ENCODE measurements around the gene ANKRD11.

The ANKRD11 gene

DNA sequence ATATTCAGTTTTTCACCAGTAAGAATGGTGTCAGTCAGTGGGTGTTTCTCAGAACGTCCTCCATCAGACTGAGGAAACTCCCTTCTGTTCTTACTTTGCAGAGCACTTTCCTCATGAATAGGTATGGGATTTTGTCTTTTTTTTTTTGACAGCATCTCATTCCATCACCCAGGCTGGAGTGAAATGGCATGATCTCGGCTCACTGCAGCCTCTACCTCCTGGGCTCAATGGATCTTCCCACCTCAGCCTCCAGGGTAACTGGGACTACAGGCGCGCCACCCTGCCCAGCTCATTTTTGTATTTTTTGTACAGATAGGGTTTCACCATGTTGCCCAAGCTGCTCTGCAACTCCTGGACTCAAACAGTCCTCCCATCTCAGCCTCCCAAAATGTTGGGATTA, 142.6 kb downstream of the ANKRD11 start:
- no peak overlapping the region for H3K9ac ChIP-seq
- no peak overlapping the region for H3K4me3 ChIP-seq (ENCODE audit: low read depth, low read length)
- TF ChIP-seq, protein P1, sequence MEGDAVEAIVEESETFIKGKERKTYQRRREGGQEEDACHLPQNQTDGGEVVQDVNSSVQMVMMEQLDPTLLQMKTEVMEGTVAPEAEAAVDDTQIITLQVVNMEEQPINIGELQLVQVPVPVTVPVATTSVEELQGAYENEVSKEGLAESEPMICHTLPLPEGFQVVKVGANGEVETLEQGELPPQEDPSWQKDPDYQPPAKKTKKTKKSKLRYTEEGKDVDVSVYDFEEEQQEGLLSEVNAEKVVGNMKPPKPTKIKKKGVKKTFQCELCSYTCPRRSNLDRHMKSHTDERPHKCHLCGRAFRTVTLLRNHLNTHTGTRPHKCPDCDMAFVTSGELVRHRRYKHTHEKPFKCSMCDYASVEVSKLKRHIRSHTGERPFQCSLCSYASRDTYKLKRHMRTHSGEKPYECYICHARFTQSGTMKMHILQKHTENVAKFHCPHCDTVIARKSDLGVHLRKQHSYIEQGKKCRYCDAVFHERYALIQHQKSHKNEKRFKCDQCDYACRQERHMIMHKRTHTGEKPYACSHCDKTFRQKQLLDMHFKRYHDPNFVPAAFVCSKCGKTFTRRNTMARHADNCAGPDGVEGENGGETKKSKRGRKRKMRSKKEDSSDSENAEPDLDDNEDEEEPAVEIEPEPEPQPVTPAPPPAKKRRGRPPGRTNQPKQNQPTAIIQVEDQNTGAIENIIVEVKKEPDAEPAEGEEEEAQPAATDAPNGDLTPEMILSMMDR (IDR thresholded peaks at IDR 0.05), result no peak
- H3K79me2 ChIP-seq, result peaks cover 79% of the 10 kb centered on the region
- H3K36me3 ChIP-seq (ENCODE audit: control insufficient read depth, insufficient read depth, low read length), result no peaks in the 10 kb centered on the region
- H3K27me3 ChIP-seq (ENCODE audit: control insufficient read depth, insufficient read depth, low read length), result no peaks in the 10 kb centered on the region
- H3K27ac ChIP-seq, result no peak overlapping the region
- no peak overlapping the region for H2AFZ ChIP-seq
- no peaks in the 10 kb centered on the region for H3K9me3 ChIP-seq (ENCODE audit: control insufficient read depth, low read length)
- no peaks in the 10 kb centered on the region for H3K4me1 ChIP-seq
- H3K4me2 ChIP-seq (ENCODE audit: low read length), result no peak overlapping the region

- no peak overlapping the region for H3K4me2 ChIP-seq (ENCODE audit: low read length)
- no peak overlapping the region for H3K4me3 ChIP-seq (ENCODE audit: low read depth, low read length)
- no peaks in the 10 kb centered on the region for H3K36me3 ChIP-seq (ENCODE audit: control insufficient read depth, insufficient read depth, low read length)
- H3K27ac ChIP-seq, result no peak overlapping the region
- no peak overlapping the region for H2AFZ ChIP-seq
- TF ChIP-seq, protein P1 (IDR thresholded peaks at IDR 0.05), result no peak
- H3K4me1 ChIP-seq, result no peaks in the 10 kb centered on the region
- H3K9ac ChIP-seq, result no peak overlapping the region
- no peaks in the 10 kb centered on the region for H3K27me3 ChIP-seq (ENCODE audit: control insufficient read depth, insufficient read depth, low read length)
- no peaks in the 10 kb centered on the region for H3K9me3 ChIP-seq (ENCODE audit: control insufficient read depth, low read length)
- peaks cover 79% of the 10 kb centered on the region for H3K79me2 ChIP-seq
Measured at GRCh38 chr16:89346869-89347268, 143.5 kb downstream of the ANKRD11 start.

- Histone ChIP-seq H3K4me2 (ENCODE audit: low read length) (no peak overlapping the region), H3K9ac (no peak overlapping the region), H3K4me1 (no peaks in the 10 kb centered on the region), H3K36me3 (ENCODE audit: control insufficient read depth, insufficient read depth, low read length) (no peaks in the 10 kb centered on the region), H3K9me3 (ENCODE audit: control insufficient read depth, low read length) (no peaks in the 10 kb centered on the region), H3K27ac (no peak overlapping the region), H3K27me3 (ENCODE audit: control insufficient read depth, insufficient read depth, low read length) (no peaks in the 10 kb centered on the region), H3K4me3 (ENCODE audit: low read depth, low read length) (no peak overlapping the region), H2AFZ (no peak overlapping the region), H3K79me2 (peaks cover 73% of the 10 kb centered on the region)
- TF ChIP-seq, protein P1 (IDR thresholded peaks at IDR 0.05), result no peak
Measured at GRCh38 chr16:89345642-89346150, 144.7 kb downstream of the ANKRD11 start.

DNA sequence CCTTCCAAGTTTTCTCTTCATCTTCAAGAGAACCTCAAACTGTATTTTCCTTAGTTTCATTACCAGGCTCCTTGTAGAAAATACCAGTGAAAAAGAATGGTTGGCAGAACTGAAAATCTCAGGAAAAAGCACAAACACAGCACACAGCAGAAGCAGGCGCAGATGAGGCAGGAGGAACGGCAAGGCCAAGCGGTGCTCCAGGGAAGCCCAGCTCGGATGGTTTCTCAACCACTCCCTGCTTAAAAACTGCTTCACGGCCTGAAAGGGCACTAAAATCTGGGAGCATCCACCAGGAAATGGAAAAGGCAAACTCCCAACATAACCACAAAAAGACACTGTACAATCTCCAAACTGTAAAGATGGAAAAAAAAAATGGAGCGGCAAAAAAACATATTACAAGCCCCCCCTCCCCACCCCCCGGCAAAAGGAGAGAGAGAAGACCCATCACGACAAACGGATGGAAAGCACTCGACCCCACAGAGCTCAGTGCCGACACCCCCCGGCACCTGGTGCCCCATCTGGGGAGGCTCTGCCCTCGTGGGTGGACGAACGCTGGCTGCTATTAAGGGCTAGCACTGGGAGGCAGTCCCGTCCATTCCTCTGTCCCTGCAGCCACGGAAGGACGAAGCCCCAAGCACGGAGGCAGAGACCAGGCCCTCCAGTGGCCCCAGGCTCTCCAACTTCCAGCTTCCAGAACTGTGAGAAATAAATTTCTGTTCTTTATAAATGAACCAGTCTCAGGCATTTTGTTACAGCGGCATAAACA, 145.3 kb downstream of the ANKRD11 start:
- H3K36me3 ChIP-seq (ENCODE audit: control insufficient read depth, insufficient read depth, low read length), result no peaks in the 10 kb centered on the region
- peaks cover 66% of the 10 kb centered on the region for H3K79me2 ChIP-seq
- H3K4me3 ChIP-seq (ENCODE audit: low read depth, low read length), result no peak overlapping the region
- no peaks in the 10 kb centered on the region for H3K9me3 ChIP-seq (ENCODE audit: control insufficient read depth, low read length)
- no peak overlapping the region for H3K4me2 ChIP-seq (ENCODE audit: low read length)
- H3K27me3 ChIP-seq (ENCODE audit: control insufficient read depth, insufficient read depth, low read length), result no peaks in the 10 kb centered on the region
- H2AFZ ChIP-seq, result no peak overlapping the region
- H3K9ac ChIP-seq, result no peak overlapping the region
- TF ChIP-seq, protein P1 (IDR thresholded peaks at IDR 0.05), result no peak
- H3K27ac ChIP-seq, result no peak overlapping the region
- no peaks in the 10 kb centered on the region for H3K4me1 ChIP-seq

- no peak overlapping the region for H3K27ac ChIP-seq
Measured at GRCh38 chr16:89344458-89344834, 145.9 kb downstream of the ANKRD11 start.

More at GRCh38 chr16:89344458-89344834, 145.9 kb downstream of the ANKRD11 start:
- no peaks in the 10 kb centered on the region for H3K36me3 ChIP-seq (ENCODE audit: control insufficient read depth, insufficient read depth, low read length)
- no peak overlapping the region for H3K4me2 ChIP-seq (ENCODE audit: low read length)
- H3K27me3 ChIP-seq (ENCODE audit: control insufficient read depth, insufficient read depth, low read length), result no peaks in the 10 kb centered on the region
- H3K9ac ChIP-seq, result no peak overlapping the region
- peaks cover 63% of the 10 kb centered on the region for H3K79me2 ChIP-seq
- H2AFZ ChIP-seq, result no peak overlapping the region
- no peaks in the 10 kb centered on the region for H3K4me1 ChIP-seq
- H3K9me3 ChIP-seq (ENCODE audit: control insufficient read depth, low read length), result no peaks in the 10 kb centered on the region
- TF ChIP-seq, protein P1 (IDR thresholded peaks at IDR 0.05), result no peak
- no peak overlapping the region for H3K4me3 ChIP-seq (ENCODE audit: low read depth, low read length)

Measured in parathyroid adenoma (tissue), 2 donors.